Body of pancreas (tissue), 4 donors: ENCODE results near the gene PCDHGA8.
"Not testable (repeated sequence)": the region's sequence is repeated elsewhere in the genome, so short reads cannot be mapped to it uniquely, and the experiment has no call there.

Source experiments
- CTCF ChIP-seq, 7 experiments: fragments of 450-650 bp in 4 of 7; fragments of 200-600 bp in 3 of 7; sonication (generic) in 3 of 7; IDR thresholded peaks; one replicate each; pipeline ENCODE4 v1.5.1; 2016 to 2019; ENCODE audit warnings: antibody characterized with exemption in 7 of 7
- POLR2A ChIP-seq, 3 donors: fragments of 450-650 bp; IDR thresholded peaks; one replicate each; pipeline ENCODE4 v1.6.1; 2016; ENCODE audit warnings: antibody characterized with exemption in 3 of 3, mild to moderate bottlenecking in 2 of 3

- TF ChIP-seq CTCF, POLR2A (IDR thresholded peaks at IDR 0.05): not testable (repeated sequence)
Measured at GRCh38 chr5:141394401-141395187, 2.2 kb downstream of the PCDHGA8 start.
